HuH-7 (cell line): ENCODE results near the gene PECR.

Experiments
- DNase-seq: peaks from one replicate; pipeline ENCODE4 v3.0.0; 2011; ENCODE audit warnings: low spot score

PECR gene

GRCh38 chr2:216071111-216071851 is 10.3 kb downstream of the PECR start:
- no peak for DNase-seq

DNA sequence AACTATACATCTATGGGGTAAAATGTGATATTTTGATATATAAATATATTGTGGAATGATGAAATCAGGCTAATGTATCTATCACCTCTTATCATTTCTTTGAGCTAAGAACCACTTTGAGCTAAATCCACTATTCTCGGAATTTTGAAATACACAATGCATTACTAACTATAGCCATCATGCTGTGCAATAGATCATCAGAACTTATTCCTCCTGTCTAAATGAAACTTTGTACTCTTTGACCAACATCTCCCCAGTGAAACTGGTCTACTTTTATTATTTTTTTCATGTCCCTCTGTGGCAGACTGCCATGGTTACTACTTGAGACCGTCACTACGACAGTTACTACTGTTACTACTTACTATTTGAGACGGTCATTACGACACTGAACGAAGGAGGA is 11.4 kb downstream of the PECR start:
- no peak for DNase-seq

- DNase-seq, result no peak
These were observed 12.6 kb downstream of the PECR start for GRCh38 chr2:216069028-216069427.

GRCh38 chr2:216066230-216066629 is 15.4 kb downstream of the PECR start:
- no peak for DNase-seq

GRCh38 chr2:216064665-216065064 is 16.9 kb downstream of the PECR start:
- no peak for DNase-seq

- no peak for DNase-seq
These were observed 17.5 kb downstream of the PECR start for GRCh38 chr2:216064014-216064630.

GRCh38 chr2:216059233-216059834 is 22.3 kb downstream of the PECR start:
- DNase-seq, result no peak

DNA sequence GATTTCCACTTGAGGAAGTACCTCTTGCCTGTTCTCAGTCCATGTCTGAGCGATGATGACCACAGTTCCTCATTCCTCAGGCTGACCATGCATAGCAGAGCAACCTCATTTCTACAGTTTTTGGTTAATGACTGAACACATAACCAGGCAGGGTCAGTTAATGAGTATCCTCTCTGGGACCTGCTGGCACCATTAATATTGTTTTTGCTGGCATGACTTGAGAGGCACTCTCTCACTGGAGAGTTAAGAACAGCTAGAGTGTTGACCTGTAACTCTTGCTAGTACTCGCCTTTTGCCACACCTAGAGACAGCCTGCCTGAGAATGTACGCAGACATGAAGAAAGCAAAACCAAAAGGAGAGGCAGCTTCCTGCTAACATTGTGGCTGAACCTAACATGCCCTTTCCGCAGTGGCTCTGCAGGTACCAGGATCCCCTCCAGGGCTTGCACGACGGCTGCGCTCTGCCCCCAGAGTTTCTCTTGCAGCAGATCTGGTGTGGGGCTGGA is 23.9 kb downstream of the PECR start:
- no peak for DNase-seq

- no peak for DNase-seq
These were observed 24.9 kb downstream of the PECR start for GRCh38 chr2:216056739-216057138.

GRCh38 chr2:216055680-216056079 is 25.9 kb downstream of the PECR start:
- no peak for DNase-seq

DNA sequence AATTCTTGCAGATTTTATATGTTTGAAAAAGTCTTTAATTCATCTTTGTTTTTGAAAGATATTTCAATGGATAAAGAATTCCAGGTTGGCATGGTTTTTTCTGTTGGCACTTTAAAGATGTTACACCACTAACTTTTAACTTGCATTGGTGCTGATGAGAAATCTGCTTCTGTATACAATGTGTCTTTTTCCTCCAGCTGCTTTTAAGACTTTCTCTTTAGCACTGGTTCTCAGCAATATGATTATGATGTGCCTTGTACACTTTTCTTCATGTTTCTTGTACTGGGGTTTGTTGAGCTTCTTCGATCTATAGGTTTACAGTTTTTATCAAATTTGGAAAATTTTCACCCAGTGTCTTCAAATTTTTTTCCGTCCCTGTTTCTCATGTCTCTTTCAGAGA is 29.2 kb downstream of the PECR start:
- no peak for DNase-seq

- no peak for DNase-seq
These were observed 30.3 kb downstream of the PECR start for GRCh38 chr2:216051350-216051749.

- no peak for DNase-seq
These were observed 32.2 kb downstream of the PECR start for GRCh38 chr2:216049452-216049851.

DNA sequence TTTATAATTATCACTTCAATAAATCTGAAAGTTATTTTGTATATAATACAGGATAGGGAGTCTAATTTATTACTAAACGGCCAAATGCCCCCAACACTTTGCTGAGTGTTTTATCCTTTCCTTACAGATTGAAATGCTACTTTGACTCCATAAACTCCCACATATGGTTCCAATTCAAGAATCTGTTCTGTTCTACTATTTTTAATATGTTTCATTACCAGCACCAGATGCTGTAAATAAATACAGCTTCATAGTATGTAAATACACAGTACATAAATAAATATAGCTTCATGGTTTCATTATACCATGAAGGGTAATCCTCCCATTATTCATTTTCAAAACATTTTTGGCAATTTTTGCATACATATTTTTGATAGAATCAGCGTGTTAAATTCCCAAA is 34.2 kb downstream of the PECR start:
- no peak for DNase-seq

DNA sequence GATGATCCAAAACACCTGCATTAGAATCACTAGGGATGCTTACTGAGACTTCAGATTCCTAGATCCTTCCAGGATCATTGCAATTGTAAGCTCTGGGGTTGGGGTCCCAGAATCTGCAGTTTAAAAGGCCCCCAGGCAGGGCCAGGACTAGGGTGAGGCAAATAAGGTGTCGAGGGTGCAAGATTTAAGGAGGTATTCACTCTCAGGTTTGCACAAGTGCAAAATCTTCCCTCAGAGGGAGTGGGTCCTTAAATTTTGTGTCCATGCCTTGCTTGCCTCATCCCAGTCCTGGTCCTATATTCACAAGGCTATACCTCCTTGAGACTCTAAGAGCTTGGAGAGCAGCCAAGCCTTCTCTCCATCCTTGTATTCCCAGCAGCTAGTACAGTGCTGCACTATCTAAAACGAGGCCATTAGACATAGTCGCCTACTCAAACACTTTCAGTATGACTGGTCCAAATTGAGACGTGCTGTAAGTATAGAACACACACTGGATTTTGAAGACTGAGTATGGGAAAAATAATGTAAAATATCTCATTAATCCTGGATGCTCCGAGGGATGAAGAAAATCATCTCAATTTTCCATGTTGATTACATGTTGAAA is 36.6 kb downstream of the PECR start:
- DNase-seq, result no peak

DNA sequence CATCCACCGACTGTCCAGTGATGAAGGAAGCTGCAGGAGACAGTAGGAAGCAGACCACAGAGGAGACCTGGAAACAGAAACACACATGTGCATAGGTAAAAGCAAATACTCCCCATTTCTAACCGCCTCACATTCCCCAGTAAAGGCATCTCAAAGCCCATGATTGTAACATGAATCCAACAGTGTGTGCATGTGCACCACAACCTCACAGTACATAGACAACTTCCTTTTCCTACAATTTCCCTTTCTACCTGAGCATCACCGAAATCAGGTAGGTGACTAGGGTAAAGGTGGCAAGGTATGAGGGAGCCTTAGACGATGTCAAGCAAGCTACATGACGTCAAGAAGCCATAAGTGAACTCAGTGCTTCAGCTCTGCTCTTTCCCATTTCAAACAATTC is 37.7 kb downstream of the PECR start:
- no peak for DNase-seq

DNA sequence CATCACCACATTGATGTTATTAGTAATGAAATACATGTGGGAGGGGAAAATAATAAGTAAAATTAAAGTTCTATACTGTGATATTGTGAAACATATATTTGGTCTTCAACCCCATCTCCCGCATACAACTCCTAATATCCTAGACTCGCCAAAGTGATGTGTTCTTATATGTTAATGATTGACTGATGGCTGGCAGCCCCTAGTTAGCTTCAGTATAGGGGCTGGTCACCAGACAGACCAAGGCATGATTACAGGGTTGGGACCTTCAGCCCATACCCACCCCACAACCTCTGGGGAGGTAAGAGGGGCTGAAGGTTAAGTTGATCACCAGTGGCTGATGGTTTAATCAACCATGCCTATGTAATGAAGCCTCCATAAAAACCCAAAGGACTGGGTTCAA is 40.2 kb downstream of the PECR start:
- no peak for DNase-seq

DNA sequence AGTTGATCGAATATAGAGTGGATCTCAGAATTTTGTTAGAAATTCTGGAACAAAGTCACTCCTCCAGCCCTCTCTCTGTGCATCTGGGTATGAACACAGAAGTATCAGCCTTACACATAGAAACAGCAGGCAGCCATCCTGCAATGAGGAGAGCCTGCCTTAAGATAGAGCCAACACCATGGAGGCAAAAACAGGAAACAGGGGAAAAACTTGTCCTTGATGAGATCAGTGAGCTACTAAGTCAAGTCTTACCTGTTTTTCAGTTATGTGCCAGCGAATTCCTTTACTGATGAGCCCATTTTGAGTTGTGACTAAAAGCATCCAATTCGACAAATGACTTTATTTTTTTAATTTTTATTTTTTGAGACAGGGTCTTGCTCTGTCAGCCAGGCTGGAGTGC is 41.7 kb downstream of the PECR start:
- no peak for DNase-seq

- peak; percentile 70 for DNase-seq
These were observed 47.5 kb downstream of the PECR start for GRCh38 chr2:216034065-216034464.

- DNase-seq, result no peak
These were observed 48.2 kb downstream of the PECR start for GRCh38 chr2:216033403-216033802.

DNA sequence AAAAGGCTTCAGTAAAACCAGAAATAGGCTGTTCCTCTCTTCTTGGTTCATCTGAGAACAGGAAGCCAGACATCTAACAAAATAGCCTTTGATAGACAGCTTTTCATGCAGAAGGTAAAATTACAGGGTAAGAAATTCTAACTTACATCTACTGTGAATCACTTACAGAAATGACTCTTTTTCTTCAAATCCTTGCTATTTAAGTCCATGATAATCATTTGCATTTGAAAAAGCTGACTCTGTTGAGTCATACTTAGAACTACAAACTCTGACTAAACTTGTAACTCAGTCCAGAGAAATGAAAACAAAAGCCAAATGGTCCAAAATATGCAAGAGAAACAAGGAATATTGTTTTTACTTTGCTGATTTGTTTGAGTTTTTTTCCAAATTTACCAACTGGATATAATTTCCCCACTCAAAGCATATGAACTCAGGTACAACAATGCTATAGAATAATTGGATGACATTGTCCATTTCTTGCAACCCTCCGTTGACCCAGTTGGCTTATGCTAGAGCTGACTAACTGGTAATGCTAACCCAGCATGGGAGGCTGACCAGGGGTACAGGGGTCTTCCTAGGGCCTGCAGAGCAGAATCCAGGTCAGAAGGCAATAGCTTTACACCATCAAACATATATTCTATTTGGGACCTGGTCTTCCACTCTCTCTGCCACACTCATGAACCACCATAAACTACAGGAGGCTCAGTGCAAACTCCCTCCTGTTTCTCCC is 49.5 kb downstream of the PECR start:
- no peak for DNase-seq

- DNase-seq, result no peak
These were observed 51.4 kb downstream of the PECR start for GRCh38 chr2:216030216-216030615.
